ENCODE results near the gene FBXO21. TPM values are rescaled to one million over a fixed set of nuclear protein-coding genes. Genes with fewer than 3 reads are reported as not detected.

The FBXO21 gene
- polyA plus RNA-seq, 12 donors: 20.5 to 29.9 (median 26.1) TPM; not detected in 1

Other genes with a start within 250 kb of the FBXO21 start
- gene TESC, start 91.1 kb downstream of the FBXO21 start, polyA plus RNA-seq (ENCODE audit: insufficient read length in 12 of 12): 1 to 10 TPM in 10 of 12 donors, not detected in 2; 3.0 to 5.4 (median 3.8) TPM
- gene NOS1, start 171.2 kb upstream of the FBXO21 start, polyA plus RNA-seq (ENCODE audit: insufficient read length in 12 of 12): 1 to 10 TPM in 3 of 12 donors, under 1 TPM in 8, not detected in 1; 0.18 to 4.6 (median 0.93) TPM